Measurements from ENCODE around the gene RUBCNL. TPM values are rescaled to one million over a fixed set of nuclear protein-coding genes. Genes with fewer than 3 reads are reported as not detected.

RUBCNL gene
- total and polyA plus RNA-seq, 2 of the 8 experiments (the other 6 are each of a cell fraction or from before 2014, with no cell fraction given), result 2.6 to 4.9 TPM

DNA sequence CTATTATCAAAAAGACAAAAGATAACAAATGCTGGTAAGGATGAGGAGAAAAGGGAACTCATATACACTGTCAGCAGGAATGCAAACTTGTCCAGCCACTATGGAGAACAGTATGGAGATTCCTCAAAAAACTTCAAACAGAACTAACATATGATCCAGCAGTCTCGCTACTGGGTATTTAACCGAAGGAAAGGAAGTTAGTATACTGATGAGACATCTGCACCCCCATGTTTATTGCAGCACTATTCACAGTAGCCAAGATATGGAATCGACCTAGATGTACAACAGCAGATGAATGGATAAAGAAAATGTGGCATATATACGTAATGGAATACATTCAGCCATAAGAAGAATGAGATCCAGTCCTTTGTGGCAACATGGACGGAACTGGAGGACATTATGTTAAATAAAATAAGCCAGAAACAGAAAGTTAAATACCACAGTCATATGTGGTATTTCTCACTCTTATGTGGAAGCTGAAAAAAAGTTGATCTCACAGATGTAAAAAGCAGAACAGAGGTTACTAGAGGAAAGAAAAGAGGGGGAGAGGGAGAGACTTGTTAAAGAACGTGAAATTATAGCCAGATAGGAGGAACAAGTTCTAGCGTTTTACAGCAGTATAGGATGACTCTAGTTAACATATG is 83.2 kb downstream of the RUBCNL start:
- H2BK12ac ChIP-seq (ENCODE audit: low read depth, low read length), result no peak overlapping the region
- DNase-seq (ENCODE audit: low read depth in 1 of 2, low spot score in 2 of 2) (no peak), FAIRE-seq (no peak)
- H2AK5ac ChIP-seq (ENCODE audit: low read depth, low read length), result no peak overlapping the region
- no peaks in the 10 kb centered on the region for H3K79me2 ChIP-seq (ENCODE audit: control insufficient read depth in 1 of 2, insufficient read depth in 2 of 2, low read length in 2 of 2)
- no peak overlapping the region for H4K8ac ChIP-seq (ENCODE audit: extremely low read depth, insufficient read depth, low read length)
- no peak overlapping the region for H3K9ac ChIP-seq (replicated peaks in 1 of 4; ENCODE audit: extremely low read depth in 1 of 4, low read depth in 3 of 4, low read length in 3 of 4)
- TF ChIP-seq KDM5A (IDR thresholded peaks at IDR 0.05; ENCODE audit: low read length), result no peak
- TF ChIP-seq GTF2F1 (IDR thresholded peaks at IDR 0.05; ENCODE audit: borderline replicate concordance, low read depth, low read length), result no peak
- no peak for TF ChIP-seq SP2 (IDR thresholded peaks at IDR 0.05; ENCODE audit: low read length)
- no peak for TF ChIP-seq RFX5 (IDR thresholded peaks at IDR 0.05; ENCODE audit: borderline replicate concordance, low read depth, low read length)
- no peak for TF ChIP-seq EP300 (IDR thresholded peaks at IDR 0.05; ENCODE audit: borderline replicate concordance in 1 of 2, low read depth in 2 of 2, low read length in 2 of 2)
- no peak for TF ChIP-seq EGR1 (IDR thresholded peaks at IDR 0.05; ENCODE audit: borderline replicate concordance, low read depth, low read length)
- no peak for TF ChIP-seq TEAD4 (IDR thresholded peaks at IDR 0.05; ENCODE audit: low read depth, low read length)
- no peak for TF ChIP-seq CBX5 (IDR thresholded peaks at IDR 0.05; ENCODE audit: low read depth, low read length)
- no peak for TF ChIP-seq SP1 (IDR thresholded peaks at IDR 0.05; ENCODE audit: low read depth, low read length)
- no peak for TF ChIP-seq TCF12 (IDR thresholded peaks at IDR 0.05; ENCODE audit: low read depth, low read length)
- no peak for TF ChIP-seq TAF1 (IDR thresholded peaks at IDR 0.05; ENCODE audit: low read depth, low read length)
- H3K4me3 ChIP-seq (ENCODE audit: extremely low read depth in 1 of 4, insufficient read depth in 2 of 4, low read depth in 3 of 4, low read length in 4 of 4), result no peak overlapping the region
- no peaks in the 10 kb centered on the region for H3K9me3 ChIP-seq (ENCODE audit: insufficient read depth in 2 of 2, low read depth in 1 of 2, low read length in 1 of 2)
- H3K56ac ChIP-seq (replicated peaks; ENCODE audit: insufficient read length, low read depth, low read length), result no peak overlapping the region
- no peak overlapping the region for H3K4me2 ChIP-seq (ENCODE audit: insufficient read depth in 1 of 2, low read depth in 2 of 2, low read length in 2 of 2)
- H4K91ac ChIP-seq (replicated peaks; ENCODE audit: insufficient read length, low read length), result no peak overlapping the region
- ChIA-PET POLR2A (ENCODE audit: partially characterized antibody) (no interaction called here), CTCF (ENCODE audit: partially characterized antibody) (interaction anchor here (1.0 kb wide), 2 partner anchors 15 to 168 kb away, joined by 3 to 5 read pairs; no protein-coding TSS in a partner anchor)
- H2BK15ac ChIP-seq (ENCODE audit: low read length), result no peak overlapping the region
- H2BK20ac ChIP-seq (ENCODE audit: low read length), result no peak overlapping the region
- H4K20me1 ChIP-seq (replicated peaks in 1 of 2; ENCODE audit: control insufficient read depth in 1 of 2, insufficient read depth in 2 of 2, low read length in 2 of 2), result no peaks in the 10 kb centered on the region
- H3K18ac ChIP-seq (ENCODE audit: extremely low read depth, low read length), result no peak overlapping the region
- no peak overlapping the region for H3K23ac ChIP-seq (ENCODE audit: insufficient read length)
- H2BK120ac ChIP-seq (replicated peaks; ENCODE audit: low read depth, low read length), result no peak overlapping the region
- no peaks in the 10 kb centered on the region for H3K79me1 ChIP-seq (ENCODE audit: low read depth, low read length)
- WGBS, 2 experiments (ENCODE audit: extremely low coverage in 1 of 2, insufficient coverage in 1 of 2, insufficient read length in 1 of 2, insufficient replicate concordance in 2 of 2, low coverage in 1 of 2, low lambda C conversion rate in 2 of 2, missing lambda C conversion rate in 1 of 2), result 91% methylated on average over 7 of the region's 7 CpGs; no CpG with 5 or more reads in 1 of the 2 experiments
- H2BK5ac ChIP-seq (ENCODE audit: low read depth, low read length), result no peak overlapping the region
- H3K14ac ChIP-seq (ENCODE audit: insufficient read length), result no peak overlapping the region
- H3K27ac ChIP-seq (ENCODE audit: low read depth, low read length), result no peak overlapping the region
- H3K4me1 ChIP-seq (replicated peaks in 1 of 4; ENCODE audit: control insufficient read depth in 3 of 4, insufficient read depth in 4 of 4, low read length in 3 of 4), result no peaks in the 10 kb centered on the region
- H4K5ac ChIP-seq (ENCODE audit: insufficient read length, low read depth, low read length), result no peak overlapping the region
- no peaks in the 10 kb centered on the region for H3K27me3 ChIP-seq (replicated peaks in 1 of 4; ENCODE audit: control insufficient read depth in 3 of 4, extremely low read depth in 1 of 4, insufficient read depth in 3 of 4, low read length in 3 of 4)
- no peaks in the 10 kb centered on the region for H3K36me3 ChIP-seq (ENCODE audit: control insufficient read depth in 2 of 4, insufficient read depth in 4 of 4, low read length in 3 of 4)
- H3K23me2 ChIP-seq (ENCODE audit: low read depth, low read length), result no peaks in the 10 kb centered on the region
- no peak overlapping the region for H2AFZ ChIP-seq (ENCODE audit: low read length)
- no peak overlapping the region for H3K4ac ChIP-seq (replicated peaks; ENCODE audit: insufficient read length, low read depth, low read length)

Data from H1 (cell line).